Smooth muscle cell of the brain vasculature (primary cell): ENCODE measurements around the gene NTSR2.

Source experiments
- DNase-seq: peaks from one replicate; pipeline ENCODE4 v3.0.0-alpha.2; 2012; ENCODE audit warnings: low read depth, low spot score

NTSR2 gene

DNA sequence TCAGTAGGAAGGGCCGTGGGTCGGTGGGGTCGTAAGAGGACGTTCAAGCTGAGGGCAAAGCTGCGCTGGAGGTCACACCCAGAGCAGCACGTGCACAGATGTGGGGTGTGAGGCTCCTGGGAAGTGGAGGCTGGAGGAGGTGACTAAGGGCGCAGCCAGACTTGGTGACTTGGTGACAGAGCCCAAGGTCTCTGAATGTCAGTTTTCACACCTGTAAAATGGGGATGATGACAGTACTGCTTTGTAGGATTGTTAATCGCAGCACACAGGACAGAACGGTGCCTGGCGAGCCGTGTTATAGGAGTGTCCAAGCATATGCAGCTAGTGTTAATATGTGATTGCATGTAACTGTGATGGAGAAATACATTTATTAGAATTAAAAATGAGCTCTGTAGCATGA is 40.8 kb downstream of the NTSR2 start:
- no peak for DNase-seq

DNA sequence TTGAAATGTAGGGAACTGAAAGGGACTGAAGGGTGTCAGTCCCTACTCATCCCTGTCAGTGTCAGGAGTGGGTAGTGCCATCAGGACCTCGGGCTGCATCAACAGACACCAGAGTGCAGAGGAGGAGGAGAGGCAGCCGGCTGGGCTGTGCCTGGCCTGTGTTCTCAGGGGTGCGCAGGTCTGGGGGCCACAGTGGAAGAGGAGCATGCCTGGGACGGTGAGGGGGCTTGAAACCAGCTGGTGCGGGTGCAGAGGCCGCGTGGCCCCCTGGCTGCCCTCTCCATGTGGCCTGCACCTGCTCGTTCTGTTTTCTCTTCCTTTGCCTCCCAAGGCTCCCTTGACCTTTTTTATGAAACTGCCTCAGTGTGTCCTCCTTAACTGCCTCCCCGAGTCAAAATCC is 41.3 kb downstream of the NTSR2 start:
- no peak for DNase-seq

DNA sequence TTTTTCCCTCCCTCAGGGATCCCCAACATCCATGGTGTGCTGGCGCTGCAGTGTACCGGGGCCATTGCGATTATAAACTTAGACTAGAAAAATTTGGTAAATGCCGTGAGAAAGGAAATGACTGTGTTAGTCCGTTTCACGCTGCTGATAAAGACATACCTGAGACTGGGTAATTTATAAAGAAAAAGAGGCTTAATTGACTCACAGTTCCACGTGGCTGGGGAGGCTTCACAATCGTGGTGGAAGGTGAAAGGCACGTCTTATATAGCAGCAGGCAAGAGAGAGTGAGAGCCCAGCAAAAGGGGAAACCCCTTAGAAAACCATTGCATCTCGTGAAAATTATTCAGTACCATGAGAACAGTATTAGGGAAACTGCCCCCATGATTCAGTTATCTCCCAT is 44.3 kb downstream of the NTSR2 start:
- DNase-seq = no peak

DNA sequence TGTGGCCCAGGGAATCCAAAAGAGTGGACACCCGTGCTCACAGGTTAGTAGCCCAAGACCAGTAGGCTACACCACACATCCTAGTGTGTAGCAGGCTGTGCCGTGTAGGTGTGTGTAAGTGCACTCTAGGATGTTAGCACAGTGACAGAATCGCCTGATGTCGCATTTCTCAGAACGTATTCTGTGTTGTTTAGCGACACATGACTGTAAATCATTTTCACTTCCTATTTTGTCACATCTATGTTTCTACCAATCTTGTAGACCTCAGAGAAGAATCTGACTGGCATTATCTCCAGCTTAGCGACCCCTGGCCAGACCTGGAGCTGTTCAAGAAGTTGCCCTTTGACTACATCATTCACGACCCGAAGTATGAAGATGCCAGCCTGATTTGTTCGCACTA is 45.1 kb downstream of the NTSR2 start:
- no peak for DNase-seq

DNA sequence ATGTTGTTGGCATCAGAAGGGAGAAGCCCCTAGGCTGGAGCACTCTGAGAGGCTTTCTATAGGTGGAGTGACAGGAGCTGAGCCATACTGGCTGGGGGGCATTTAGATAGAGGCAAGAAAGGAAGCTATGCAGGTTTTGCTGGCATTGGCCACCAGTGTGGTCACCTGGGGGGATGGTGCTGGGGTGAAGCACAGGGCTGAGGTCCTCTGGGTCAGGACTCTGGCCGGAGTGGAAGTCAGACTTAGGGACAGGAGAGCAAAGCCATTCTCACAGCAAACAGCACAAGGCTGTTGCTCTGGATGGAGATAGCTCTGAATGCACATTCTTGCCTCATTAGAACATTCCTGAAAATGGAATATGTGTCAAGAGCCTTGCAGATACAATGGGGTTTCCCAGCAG is 47.4 kb downstream of the NTSR2 start:
- no peak for DNase-seq

DNA sequence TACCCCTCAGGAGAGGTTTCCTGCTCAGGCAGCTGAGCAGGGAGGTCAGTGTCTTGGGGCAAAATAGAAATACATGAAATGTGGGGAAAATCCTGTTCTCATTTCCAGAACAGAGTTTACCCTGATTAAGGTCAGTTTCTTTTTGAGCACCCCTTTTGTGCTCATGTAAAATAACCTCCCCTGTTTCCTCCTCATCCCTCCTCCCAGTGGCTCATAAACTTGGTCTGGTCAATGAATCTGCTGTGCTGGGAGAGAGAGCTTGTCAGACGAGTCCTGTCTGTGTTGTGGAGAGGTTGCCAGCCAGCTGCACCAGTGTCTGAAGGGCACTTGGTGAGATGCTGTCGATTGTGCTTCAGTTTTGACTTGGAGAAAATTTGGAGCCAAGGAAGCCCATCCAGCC is 48.6 kb downstream of the NTSR2 start:
- no peak for DNase-seq

DNA sequence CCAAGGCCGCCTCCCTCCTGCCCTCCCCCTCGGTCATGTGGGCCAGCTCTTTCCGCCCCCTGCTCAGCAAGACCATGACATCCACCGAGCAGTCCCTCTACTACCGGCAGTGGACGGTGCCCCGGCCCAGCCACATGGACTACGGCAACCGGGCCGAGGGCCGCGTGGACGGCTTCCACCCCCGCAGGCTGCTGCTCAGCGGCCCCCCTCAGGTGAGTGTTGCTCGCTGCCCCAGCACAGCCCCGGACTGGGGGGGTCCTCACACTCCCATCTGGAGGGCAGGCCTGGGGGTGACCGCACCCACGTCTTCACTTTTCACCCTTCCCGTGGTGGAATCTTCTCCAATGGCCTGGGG is 51.3 kb downstream of the NTSR2 start:
- DNase-seq = no peak

DNA sequence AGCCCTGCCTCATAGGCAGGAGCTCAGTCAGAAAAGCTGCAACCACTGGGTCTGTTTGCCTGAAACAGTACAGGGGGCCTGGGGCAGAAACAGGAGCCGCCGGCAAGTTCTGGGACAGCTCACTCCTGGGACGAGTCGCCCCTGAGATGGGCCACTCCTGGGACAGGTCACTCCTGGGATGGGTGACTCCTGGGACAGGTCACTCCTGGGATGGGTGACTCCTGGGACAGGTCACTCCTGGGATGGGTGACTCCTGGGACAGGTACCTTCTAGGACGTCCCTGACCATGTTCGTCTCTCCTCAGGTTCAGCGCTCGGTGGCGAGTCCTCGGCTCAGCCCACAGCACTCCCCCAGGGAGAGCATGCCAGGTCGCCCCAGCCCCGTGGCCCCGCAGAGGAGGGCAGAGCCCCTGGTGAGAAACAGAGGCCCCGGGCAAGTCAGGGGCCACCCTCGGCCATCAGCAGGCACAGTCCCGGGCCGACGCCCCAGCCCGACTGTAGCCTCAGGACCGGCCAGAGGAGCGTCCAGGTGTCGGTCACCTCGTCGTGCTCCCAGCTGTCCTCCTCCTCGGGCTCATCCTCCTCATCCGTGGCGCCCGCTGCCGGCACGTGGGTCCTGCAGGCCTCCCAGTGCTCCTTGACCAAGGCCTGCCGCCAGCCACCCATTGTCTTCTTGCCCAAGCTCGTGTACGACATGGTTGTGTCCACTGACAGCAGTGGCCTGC is 51.8 kb downstream of the NTSR2 start:
- no peak for DNase-seq

DNA sequence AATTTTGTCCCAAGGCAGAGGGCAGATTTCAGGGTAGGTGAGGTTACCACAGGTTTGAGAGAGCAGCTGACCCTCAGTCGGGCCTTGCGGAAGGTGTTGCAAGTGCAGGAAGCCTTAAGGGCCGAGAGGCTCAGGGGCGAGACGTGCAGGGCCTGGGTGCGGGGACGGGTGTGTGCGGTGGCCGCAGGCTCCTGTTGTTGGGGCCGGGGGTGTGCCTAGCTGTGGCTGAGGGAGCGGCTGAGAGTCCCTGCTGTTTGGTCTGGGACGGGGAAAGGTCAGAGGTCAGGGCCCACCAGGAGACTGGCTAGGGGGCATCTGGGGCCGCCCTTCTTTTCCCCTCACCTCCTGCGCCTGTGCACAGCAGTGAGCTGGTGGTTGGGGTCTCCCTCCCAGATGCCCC is 52.5 kb downstream of the NTSR2 start:
- no peak for DNase-seq

DNA sequence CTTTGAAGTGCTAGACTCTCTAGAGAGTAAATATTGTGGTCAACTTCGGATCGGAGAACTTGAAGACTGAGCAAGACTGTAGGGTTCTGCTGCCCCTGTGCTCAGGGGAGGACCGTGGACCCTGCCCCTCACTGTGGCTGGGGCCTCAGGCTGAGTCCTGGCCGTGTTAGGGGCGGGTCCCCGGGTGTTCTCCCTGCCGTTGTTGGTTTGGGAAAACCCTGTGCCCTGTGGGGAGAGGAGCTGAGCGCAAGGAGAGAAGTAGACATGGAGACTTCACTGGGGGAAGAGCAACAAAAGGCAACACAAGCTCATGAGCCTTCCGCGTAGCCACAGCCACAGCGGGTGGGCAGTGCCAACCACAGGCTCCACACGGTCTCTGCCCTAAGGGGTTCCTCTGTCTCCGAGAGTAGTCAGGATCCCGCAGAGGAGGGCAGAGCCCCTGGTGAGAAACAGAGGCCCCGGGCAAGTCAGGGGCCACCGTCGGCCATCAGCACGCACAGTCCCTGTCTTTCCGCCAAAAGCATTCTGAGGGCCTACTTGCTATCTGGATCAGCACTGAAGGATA is 53.1 kb downstream of the NTSR2 start:
- DNase-seq = no peak

DNA sequence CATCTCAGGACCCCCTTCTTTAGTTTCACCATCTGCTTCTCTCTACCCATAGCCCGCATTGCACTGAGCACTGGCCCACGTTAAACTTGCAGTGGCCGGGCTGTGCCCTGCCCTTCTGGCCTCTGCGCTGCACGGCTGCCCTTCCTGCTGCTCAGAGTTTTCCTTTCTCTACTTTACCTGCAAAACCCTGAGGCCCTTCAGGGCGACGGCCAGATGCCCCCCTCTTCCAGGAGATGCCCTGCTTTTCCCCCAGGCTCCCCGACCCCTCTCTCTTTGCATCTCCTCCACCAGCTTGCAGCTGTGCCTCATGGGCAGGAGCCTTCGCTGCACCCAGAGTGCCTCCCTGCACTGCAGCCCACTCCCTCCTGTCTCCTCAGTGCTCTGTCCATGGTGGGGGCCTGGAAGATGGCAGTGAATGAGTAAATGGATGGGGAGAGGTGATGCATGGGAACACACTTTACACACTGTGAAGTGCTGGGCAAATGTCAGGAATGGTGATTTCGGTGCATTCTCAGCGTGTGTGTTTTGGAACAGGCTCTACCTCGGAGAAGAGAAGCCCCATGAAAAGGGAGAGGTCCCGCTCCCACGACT is 53.8 kb downstream of the NTSR2 start:
- no peak for DNase-seq

DNA sequence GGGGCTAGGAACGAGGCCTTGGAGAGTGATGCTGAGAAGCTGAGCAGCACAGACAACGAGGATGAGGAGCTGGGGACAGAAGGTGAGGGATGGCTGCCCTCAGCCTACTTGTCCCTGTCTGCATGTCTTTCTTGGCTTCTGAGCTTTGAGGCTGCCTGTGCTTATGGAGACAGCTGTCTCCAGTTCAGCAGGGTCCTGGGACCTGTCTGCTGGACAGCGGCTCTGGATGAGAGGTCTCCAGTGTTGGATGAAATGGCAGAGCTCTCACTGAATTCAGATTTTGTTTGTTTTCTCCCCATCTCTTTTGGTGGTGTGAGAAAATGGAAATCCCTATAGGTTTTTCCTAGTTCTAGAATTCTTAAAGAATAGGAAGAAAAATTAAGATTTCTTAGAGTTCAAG is 54.8 kb downstream of the NTSR2 start:
- DNase-seq = no peak

DNA sequence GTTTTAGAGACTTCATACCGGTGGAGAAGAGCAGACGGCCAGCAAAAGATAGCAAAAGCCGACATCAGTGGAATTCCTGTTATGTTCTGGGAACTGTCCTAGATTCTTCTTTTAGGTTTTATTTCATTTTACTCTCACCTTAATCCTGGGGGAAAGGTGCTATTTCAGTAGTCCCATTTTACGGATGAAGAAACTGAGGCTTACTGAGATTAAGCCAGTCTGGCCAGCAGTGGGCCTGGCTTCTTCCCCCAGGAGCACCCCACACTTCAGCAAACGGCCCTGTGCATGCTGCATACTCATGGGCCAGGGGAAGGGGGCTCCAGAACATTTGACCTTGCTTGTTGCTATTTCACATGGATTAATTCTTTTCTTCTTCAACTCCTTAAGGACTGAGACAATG is 56.7 kb downstream of the NTSR2 start:
- no peak for DNase-seq

DNA sequence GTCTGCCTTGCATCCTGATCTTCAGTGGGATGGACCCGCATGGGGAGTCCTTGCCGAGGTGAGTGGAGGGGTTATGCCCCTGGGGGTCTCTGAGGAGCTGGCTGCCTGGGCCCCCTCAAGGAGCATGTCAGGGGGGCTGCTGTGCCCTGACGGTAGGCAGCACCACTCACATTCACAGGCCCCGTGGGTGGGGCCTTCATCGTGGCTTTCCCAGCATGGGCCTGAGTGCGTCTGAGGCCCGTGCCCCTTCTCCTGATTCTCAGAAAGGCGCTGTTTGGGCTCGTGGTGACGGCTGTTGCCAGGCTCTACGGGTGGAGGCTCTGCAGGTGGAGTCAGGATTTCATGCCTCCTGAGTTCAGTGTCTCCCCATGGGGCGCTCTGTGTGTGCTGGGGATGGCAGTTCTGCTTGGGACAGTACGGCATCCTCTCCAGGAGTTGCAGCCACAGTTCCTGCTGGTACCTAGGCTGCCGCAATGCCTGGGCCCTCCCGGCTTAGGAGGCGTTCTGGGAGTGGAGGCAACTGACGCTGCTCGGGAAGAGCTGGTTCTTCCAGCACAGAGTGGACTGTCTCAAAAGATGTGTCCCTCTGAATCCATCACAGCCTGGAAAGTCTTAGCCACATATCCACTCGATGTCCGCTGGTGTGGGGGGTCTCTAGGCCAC is 57.3 kb downstream of the NTSR2 start:
- DNase-seq = no peak

DNA sequence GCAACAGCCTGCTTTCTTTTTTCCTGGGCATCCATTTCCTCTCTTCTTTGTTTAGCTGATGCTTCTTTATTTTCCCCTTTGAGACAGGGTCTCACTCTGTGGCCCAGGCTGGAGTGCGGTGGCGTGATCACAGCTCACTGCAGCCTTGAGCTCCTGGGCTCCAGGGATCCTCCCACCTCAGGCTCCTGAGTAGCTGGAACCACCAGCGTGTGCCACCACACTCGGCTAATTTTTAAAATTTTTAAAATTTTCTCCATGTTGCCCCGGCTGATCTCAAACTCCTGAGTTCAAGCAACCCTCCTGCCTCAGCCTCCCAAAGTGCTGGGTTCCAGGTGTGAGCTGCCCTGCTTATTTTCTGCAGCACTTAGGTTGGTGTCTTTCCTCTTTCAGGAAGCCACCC is 58.7 kb downstream of the NTSR2 start:
- no peak for DNase-seq

DNA sequence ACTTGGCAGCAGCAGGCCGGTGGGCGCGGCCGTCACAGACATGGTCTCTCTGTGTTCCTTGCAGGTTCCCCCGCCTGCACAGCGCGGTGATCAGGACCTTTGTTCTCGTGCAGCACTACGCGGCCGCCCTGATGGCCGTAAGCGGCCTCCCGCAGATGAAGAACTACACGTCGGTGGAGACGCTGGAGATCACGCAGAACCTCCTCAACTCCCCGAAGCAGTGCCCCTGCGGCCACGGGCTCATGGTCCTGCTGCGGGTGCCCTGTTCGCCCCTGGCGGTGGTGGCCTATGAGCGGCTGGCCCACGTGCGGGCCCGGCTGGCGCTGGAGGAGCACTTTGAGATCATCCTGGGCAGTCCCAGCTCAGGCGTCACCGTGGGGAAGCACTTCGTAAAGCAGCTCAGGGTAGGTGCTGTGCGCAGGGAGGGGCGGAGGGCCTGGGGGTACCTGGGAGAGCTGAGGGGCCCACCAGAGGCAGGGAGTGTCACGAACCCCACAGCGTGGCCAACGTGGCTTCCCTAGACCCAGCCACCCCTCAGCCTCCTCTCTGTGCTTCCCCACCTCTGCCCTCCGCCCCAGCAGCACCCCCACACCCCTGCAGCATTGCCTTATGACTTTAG is 59.3 kb downstream of the NTSR2 start:
- DNase-seq = no peak
